ENCODE data around the gene LHFPL2.

The LHFPL2 gene

DNA sequence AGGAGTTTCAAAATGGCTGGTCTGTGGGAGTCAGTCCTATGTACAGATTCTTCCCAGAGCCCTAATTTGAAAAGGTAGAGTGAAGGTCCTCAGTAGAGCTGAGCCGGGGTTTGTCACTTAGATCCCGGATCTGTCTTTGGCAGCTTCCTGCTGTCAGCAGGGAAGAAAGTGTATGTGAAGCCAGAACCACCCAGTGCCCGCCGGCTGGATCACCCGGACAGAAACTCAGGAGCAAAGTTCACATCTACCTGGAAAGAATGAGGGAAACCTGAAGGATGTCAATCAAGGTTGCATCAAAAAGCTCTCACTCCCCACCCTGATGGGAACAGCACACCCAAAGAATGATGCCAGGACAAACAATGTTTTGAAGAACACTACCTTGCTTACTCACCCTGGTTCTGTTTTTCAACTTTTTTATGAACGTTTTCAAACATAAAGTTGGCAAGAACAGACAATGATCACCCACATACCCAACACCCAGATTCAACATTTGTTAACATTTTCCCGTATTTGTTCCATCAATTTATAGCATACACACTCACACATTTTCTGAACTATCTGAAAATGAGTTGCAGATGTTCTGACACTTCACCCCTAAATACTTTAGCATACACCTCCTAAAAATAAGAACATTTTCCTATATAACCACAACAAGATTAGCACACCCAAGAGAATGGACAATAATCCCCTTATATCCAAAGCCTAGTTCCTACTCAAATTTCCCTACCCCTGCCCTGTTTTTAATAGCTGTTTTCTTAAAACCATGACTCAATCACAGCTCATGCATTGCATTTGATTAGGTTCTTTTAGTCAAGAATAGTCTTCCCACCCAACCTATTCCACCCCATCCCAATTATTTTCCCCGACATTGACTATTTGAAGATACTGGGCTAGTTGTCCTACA lies 133.9 kb downstream of the LHFPL2 start:
- no peak for DNase-seq

DNA sequence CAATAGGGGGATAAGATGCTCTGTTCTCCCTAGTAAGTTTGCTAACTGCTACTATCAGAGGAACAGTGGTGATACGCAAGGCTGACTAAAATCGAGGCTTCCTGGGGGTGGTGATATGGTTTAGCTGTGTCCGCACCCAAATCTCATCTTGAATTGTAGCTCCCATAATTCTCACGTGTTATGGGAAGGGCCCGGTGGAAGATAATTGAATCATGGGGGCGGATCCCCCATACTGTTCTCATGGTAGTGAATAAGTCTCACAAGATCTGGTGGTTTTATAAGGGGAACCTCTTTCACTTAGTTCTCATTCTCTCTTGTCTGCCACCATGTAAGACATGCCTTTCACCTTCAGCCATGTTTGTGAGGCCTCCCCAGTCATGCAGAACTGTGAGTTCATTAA lies 135.1 kb downstream of the LHFPL2 start:
- no peak for DNase-seq

DNA sequence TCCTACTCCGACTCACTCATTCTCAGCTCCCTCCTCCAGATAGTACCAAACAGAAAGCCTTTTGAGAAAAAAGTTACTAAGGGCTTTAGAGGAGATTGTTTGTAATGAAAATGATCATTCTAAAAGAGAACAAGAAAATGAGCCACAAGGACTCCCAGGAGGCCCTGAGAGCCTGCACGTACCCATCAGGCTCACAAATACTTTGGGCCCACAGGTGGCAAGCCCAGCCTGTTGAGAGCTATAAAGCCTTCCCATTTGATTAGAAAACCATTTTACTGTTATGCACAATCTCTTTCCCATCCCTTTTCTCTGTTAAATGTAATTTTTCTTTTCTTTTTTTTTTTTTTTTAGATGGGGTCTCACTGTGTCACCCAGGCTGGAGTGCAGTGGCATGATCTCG lies 136.1 kb downstream of the LHFPL2 start:
- DNase-seq = no peak

DNA sequence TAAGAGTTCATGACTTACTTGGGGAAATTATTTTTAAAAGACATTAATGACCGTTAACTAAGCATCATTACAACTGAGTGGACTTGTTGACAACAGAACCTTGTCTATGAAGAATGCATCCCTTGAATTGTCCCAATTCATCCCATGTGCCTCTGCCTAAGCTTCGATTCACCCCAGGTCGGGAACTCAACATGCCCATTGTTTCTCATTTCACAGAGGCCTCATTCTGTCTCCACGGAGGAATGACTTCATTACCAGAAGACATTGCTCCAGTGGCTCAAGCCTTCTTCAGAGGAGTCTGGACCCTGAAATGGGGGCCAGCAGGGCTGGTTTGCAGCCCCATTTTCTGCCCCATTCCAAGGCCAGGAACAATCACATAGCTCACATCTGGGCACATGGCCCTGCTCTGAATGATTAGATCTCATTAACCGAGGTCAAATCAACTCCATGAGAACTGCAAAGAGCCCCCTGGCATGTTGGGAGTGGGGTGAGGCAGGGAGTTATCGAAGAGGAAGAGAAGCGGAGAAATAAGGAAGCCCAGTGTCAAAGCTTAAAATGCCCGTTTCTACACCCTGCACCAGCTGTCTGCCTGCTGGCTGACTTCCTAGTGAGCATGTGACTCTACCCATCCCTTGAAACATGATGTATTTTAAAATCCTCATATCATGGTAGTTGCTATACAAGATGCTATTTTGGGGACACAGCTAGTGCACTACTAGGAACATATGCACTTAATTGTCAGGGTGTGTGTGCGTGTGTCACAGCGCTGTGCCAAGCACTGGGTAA lies 137.3 kb downstream of the LHFPL2 start:
- DNase-seq = no peak

DNA sequence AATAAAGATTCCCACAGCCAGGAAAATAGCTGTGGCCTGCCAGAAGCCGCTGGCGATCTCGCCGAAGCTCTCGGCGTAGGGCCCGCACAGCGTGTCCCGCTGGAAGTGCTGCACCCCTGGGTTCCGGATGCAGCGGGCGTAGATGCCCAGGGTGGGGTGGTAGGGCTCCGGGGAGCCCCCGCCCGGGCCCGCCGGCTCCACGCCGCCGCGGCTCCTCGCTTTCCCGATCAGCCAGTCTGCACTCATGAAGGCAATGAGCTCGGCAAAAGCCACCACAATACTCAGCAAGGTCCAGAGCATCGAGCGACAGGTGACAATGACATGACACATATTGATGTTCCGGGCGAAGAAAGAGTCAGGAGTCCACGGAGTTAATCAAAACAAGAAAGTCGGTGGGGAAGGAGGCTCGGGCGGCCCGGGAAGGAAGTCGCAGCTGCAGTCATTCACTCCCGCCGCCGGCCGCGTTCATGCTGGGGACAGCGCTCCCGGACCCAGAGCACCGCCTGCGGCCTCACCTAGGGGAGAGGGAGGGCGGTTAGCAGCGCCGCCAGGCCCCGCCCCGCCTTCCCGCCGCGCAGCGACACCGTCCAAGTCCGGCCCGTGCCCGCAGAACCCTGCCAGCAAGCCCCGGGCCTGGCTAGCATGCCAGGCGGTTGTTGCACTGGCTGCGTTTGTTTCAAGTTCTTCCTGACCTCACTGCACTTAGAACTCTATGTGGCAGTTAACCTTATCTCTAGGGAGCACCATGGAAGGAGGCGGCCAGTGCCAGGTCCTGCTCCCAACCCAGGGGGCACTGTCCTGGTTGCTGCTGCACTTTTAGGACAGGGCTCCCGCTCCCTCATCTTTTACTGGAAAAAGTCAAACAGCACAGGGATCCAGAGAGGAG lies 138.4 kb downstream of the LHFPL2 start:
- peak; percentile 25 for DNase-seq

DNA sequence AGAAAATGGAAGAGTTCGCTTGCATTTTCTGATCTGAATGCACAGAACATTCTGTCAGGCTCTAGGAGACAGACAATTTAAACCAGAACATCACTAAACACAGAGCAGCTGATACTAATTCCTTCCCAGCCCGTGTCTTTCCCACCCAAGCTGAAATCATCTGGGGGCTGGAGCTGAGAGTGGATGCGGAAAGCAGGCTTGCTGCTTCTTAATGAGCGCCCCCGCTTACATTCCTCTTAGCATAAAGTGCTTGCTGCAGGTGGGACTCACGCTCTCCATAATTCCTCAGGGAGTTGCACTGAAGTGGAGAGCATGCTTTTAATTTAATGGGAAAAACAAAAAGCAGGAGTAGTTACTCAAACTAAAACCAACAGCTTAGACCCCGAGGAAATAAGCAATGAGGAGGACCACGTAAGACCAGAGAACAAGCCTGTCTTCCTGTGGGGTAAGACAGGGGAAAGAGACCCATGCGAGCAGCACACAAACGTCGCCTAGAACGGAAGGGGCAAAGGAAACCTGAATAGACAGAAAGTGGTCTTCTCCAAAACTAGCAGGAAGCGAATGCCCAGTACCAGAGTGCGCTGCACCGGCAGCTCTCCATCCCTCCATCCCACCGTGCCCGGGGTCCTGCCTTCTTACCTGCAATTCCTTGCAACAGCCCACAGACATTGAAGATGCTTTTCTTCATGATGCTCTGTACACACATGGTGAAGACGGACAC lies 139.3 kb downstream of the LHFPL2 start:
- no peak for DNase-seq

DNA sequence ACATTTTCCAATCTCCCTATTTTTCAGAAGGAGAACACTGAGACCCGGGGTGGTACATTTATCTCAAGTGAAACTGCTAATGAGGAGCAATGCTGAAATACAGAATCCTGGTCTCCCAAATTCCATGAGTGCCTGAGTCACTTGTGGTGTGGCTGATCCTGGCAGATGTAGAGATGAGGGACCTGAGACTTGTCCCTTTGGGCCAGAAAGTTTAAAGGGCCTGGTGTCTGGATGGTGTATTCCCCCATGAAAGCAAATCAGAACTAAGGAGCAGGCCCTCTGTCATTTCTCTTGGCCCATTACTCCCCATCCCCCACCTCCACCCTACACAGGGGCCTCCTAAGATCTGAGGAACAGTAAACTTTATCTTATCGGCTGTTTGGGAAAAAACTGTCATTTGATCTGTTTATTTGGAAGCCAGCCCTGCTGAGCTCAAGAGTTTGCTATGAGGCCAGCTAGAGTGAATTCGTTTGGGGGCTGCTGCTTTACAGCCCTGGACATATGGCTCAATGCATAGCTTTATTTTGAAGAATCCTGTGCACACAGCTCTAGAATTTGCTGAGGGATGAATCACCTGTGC lies 140.3 kb downstream of the LHFPL2 start:
- no peak for DNase-seq

DNA sequence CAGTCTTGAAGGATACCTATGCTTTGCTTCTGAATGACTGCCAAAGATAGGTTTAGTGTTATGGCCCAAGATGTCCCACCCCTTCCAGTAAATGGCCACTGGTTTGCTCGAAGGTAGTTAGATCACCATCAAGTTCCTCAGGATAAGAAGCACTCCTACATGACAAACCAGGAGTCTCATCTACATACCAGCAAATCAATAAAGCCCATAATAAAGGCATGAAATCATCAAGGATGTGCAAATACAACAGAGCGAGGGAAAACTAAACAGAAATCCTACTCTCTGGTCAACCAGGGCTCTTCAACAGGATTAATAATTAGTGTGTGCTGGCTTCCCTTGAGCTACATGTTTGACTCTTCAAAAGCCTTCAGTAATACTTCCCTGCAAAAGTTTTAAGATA lies 141.0 kb downstream of the LHFPL2 start:
- DNase-seq = no peak

DNA sequence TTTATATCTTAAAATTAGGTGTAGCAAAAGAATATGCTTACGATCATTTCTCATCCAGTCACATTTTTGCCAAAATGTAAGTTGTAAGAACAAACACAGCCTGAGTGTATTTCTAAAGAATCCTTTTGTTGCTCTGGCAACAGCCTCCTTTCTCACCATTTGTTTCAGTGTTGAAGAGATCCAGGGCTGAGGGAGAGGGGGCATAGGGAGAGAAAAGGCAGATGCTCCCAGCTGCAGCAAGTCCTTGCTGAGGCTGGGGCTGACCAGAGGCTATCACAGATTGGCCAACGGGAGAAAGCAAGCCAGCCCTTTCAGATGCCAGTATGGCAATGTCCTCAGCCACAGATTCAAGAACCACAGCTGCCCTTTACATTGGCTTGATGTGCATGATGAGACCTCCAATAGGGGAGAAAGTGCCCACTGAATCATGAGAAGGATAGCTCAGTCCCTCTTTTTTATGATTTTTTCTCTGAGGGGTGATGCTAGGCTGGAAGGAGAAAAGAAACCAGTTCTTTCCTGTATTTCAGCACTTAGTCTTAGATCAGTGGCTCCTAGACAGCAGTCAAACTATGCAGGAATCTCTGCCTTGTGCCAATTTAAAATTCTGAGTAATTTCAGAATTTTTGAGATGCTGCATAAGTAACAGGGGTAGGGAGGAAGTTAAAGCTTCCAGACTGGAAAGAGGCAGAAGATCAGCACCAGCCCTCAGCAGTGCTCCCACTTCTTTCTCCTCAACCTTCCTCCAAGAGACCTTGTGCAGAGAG lies 142.1 kb downstream of the LHFPL2 start:
- DNase-seq = no peak

DNA sequence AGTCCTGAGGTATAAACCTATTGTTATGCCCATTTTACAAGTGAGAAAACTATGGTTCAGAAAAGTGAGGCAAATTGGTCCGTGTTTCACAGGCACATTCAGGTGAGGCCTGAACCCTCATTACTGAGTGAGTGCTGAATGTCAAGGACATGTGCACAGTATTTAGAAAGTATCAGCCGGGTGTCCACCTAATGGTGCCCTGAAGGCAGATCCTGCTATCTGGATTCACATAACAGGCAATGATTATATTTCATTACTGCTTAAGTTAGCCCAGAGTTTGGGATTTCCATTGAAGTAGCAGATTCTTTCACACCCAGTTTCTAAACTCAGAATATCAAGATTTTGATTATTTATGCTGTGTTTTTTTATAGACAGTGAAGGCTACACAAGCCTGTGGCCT lies 142.7 kb downstream of the LHFPL2 start:
- no peak for DNase-seq

DNA sequence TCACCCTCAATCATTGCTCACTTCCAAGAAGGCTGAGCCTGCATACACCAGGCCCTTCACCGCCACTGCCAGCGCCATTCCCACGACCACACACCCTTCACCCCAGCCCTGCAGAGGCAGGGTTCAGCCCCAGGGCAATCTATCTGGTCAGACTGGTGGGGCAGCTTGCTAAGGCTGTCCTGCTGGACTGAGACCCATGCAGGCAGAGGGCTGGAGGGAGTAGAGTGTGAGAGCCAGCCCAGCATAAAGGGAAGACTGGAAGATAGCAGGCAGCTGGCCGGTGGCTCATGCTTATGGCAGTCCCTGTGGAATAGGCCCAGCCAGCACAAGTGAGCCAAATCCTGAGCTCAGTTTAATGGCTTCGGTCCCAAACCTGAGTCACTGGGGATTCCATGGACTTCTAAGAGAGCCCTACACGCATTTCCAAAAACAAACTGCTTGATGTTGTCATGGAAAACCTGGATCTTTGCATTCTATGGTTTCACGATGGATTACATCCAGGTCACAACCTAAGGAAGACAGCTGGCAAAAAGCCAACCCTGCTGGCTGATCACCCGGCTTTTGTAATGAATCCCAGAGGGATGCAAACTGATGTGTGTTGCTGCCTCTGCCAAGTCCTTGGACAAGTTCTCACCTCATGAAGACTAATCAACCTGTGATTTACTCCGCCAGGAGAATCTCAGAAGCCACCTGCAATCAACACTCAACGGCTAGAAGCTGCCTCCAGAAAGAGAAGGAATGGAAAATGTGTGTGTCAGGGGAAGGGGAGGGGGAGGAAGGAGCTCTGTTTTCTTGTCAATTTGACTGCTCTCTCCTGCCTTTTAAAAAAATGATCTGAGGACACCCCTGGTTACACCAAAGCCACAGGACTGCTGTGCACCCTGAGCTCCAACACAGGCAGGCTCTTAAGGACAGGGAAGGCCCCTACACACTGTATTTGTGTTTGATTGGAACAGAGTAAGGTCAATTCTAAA lies 143.6 kb downstream of the LHFPL2 start:
- DNase-seq = no peak

DNA sequence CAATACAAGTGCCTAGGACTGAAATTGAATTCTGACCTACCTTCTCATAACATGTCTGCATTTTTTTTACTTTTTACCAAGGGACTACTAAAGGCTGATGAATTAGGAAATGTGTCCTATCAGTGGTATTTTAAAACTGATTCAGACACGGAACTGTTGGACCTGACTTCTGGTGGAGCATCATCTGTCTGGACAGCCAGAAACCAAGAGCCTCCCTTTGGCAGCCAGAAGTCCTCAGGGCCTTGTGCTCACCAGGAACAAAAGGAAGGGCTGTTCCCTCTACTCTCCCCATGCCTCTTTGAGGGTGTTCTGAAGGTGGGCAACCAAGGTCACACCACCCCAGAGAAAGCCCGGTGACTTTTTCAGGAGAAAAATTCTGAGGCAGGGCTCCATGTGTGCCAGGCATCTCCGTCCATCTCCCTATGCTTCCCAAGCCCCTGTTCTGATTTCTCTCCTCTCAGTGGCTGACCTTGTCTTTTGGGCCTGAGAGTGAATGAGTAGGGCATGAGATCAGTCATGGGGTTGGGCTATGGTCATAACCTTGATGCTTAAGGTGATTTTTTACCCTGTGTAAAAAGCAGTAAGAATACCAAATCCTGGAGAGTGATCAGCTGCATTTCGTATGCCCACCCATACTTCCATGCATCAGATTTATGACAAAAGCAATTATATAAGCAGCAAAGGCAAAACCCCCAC lies 144.5 kb downstream of the LHFPL2 start:
- DNase-seq = no peak

DNA sequence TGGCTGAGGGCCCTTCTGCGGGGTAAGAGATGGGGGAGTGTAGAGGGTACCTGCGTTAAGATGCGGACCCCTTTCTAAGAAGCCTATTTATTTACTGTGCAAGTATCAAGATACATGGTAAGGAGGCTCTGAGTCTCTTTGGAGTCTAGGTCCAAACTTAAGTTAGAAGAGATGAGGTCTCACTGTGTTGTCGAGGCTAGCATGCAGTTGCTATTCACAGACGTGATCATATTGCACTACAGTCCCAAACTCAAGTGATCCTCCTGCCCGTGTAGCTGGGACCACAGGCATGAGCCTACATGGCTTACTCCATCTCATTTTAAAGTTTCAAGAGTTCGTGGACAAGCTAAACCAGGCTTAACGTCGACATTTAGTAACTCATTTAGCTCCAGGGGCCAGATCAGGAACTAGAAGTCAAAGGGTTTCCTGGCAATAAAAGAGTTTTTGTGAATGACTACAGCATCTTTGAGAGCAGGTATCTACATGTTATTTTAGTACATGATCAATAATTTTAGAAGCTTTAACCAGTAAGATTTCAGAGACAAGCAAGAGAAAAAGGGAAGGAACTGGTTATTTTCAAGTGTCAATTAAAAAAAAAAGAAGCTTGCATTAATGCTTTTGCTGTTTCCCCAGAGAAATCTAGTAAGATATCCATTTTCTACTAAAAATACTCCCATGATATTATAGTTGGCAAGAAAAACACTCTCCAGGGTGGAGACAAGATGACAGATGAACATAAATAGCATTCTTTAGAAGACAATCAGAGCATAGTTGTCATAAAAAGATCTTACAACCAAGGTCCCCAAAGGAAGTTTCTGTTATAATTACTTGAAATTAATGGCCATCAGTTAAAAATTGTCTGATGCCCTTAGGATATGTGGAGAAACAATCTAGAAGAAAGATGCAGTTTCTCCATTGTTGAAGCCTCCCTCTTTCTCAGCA lies 146.9 kb downstream of the LHFPL2 start:
- no peak for DNase-seq

DNA sequence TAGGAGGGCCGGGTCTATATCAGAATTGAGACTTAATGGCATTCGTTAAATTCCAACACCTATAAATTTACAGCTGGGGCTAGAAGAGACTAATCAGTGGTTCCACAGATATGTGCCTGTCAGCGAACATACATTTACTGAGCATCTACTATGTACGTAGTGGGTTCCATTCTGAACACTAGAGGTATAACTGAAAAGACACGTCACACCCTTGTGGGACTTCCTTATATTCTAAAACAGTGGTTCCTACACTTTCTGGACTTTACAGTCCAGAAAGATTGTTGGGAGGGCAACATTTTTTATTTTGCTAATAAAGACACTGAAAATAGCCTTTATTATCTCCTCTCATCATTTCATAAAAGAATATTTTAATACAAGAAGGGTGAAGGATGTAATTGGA lies 147.7 kb downstream of the LHFPL2 start:
- DNase-seq = no peak

DNA sequence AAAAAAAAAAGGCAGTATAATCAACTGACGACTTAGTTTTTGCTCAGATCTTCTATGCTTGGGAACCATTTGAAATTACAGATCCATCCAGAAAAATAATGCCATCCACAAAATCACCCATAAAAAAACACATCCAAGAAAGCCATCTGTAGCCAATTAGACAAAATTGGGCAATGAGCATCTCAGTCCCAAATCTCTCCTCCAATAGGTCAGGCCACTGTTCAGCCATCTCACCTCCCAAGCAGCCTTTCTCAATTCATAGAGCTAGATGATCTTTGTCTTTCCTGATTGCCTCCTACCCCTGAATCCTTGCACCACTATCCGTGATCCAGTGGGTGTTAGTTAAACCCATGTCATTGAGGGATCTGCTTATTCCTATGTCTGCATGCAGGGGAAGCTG lies 148.5 kb downstream of the LHFPL2 start:
- no peak for DNase-seq

DNA sequence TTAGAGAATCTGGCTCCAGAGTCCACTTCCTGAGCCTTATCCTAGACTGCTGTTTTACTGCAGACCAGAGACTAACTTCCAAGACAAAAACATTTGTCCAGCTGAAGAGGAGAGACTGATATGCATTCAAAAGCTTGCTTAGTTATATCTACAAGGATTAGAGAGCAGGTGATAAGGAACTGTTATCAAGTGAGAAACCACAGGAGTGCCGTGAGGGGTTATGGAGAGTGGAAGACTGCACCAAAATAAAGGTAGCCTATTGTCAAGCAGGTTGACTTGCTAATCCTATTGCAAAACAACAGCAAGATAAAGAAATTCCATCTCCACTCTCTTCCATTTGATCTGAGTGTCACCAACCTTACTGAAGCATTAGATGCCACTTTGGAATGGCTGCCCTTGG lies 149.1 kb downstream of the LHFPL2 start:
- DNase-seq = no peak

DNA sequence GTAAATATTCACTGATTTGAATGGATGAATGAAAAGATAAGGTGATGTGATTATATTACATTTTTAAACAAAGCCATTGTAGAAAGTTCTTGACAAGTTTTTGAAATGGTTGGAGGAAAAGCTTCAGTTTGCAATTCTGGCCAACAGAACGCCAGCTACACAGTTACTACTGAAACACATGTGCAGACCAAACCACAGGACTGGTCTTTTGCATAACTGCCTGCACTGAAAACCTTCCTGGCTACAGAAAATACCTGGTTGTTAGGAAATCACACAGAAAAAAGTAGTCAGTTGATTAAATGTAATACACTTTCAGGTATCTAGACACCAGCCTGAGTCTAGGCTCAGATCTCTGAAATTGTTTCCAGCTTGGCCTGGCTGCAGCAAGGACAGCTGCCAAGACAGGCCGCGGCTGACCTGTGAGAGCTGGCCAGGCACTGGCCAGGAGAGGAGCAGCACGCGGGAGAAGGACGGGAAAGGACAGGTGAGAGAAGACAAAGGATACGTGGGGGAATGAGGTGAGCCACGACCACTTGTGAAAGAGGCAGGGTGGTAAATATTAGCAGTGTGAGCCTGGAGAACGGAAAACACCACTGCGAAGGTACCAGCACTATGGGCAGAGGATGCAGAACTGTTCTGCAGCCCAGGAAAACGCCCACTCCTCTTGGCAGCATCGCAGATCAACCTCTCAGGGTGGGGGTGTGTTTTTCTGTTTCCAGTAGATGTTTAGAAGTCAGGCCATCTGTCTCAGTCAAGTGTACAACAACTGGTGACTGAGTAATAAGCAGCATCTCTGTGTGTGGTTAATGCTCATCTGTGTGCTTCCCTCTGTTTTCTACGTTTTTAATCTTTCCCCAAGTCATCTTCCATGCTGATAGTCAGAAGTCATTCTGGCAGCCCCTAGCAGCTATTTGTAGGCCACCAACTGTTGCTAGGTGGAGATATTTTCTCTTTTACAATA lies 150.7 kb downstream of the LHFPL2 start:
- DNase-seq = no peak
